Keratinocyte (primary cell): ENCODE data around the gene RIOK2.

Experiments used
- CTCF ChIP-seq, 3 experiments: IDR thresholded peaks in 1 of 3; conservative IDR thresholded peaks in 1 of 3; optimal IDR thresholded peaks in 1 of 3; 2 replicates in 2 of 3; 3 replicates in 1 of 3; pipeline versions ENCODE3 to v1.5.1; 2011; ENCODE audit warnings: low read length in 3 of 3, mild to moderate bottlenecking in 3 of 3, moderate library complexity in 2 of 3, control low read depth in 1 of 3, inconsistent platforms in 1 of 3; ENCODE audit not compliant: insufficient read depth in 2 of 3; ENCODE audit errors: extremely low read depth in 1 of 3
- EZH2 ChIP-seq: IDR thresholded peaks from one replicate; pipeline ENCODE4 v1.6.1; 2012; ENCODE audit warnings: inconsistent platforms, mild to moderate bottlenecking, low read length, moderate library complexity

- peak in 2 of 3 experiments; percentile 31 to 48 for TF ChIP-seq CTCF (optimal IDR thresholded peaks at IDR 0.05 in 1 of 3, IDR thresholded peaks at IDR 0.05 in 1 of 3, conservative IDR thresholded peaks at IDR 0.05 in 1 of 3; ENCODE audit: extremely low read depth in 1 of 3, insufficient read depth in 2 of 3, low read length in 3 of 3)
- no peak for TF ChIP-seq EZH2
Measured at GRCh38 chr5:97163360-97163764, 19.7 kb downstream of the RIOK2 start.
